GM18507 (cell line): ENCODE results near the gene DDX51.
"Not testable (repeated sequence)": the region's sequence is repeated elsewhere in the genome, so short reads cannot be mapped to it uniquely, and the experiment has no call there.

Experiments used
- DNase-seq: peaks from one replicate; pipeline ENCODE4 v3.0.0; 2011; ENCODE audit warnings: low read depth; ENCODE audit not compliant: insufficient read length; ENCODE audit errors: extremely low spot score
- FAIRE-seq: peaks from 2 replicates; lab custom pipeline; 2011; peaks lifted over from hg19 to GRCh38; lab: Jason Lieb, UNC

The DDX51 gene

DNA sequence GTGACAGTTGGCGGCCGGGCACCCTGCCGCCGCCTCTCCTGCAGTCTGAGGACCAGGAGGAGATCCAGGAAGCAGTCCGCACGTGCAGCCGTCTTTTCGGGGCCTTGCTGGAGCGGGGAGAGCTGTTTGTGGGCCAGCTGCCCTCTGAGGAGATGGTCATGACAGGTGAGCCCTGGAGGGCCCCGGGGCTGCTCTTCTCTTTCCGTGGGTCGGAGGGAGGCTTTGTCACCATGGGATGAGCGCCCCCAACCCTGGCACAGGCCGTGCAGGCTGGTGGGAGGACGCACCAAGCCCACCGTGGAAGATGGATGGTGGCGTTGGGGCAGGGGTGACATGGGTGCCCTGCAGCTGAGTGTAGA is 670 bp upstream of the DDX51 start:
- no peak for FAIRE-seq

DNA sequence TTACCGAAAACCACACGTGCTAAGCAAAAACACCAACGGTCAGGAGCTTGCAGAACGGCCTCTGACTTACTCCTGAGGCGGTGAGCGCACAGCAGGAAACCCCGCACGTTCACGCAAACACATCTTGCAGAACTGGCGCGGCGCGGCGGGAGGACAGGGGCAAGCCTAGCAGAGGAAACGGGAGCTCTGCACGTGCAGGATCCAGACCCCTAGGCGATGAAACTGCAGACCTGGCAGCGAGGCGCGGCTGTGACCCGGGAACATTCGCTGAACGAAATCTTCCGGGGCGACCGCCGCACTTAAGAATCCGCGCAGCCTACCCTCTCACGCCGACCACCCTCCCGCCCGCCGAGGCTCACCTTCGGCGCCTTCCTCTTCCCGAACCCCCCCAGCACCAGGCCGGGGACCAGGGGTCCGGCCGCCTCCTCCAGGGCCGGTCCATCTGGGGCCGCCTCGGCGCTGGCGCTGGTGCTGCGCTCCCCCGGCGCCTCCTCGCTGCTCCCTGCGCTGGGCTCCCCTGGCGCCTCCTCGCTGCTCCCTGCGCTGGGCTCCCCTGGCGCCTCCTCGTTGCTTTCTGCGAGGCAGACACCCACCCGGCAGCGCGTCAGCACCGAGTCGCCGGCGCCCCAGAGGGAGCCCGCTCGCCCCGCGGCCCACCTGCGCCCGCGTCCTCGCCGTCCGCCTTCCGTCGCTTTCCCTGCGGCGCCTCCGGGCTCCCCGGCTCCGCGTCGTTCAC is 615 bp downstream of the DDX51 start:
- no peak for FAIRE-seq
- DNase-seq = no peak

More for the DNA sequence above, 670 bp upstream of the DDX51 start:
- DNase-seq = no peak

DNA sequence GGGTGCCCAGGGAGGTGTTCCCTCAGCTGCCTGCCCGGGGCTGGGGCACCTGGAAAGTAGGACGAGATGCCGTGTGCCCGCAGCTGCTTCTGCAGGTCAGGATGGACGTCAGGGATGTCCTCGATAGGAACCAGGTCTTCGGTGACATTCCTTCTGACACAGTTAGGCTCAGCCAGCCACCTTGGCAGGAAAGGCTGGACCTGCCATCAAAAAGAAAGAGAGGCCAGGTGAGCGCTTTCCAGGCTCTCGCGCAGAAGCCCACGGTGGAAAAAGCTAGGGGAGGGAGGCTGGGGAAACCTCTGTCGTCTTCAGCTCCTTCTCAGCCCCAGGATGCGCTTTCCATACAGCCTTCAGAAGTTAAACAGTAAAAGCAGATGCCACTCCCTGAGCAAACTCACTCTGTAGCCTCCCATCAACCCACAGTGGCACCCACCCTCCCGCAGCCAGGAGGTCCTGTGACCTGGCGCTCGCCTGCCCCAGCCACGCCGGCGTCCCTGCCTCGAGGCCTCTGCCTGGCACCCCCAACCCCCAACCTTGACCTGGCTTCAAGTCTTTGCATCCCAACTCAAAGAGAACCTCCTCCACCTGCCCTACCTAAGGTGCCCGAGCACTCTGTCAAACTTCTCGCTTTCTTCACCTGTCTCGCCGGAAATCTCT is 1.3 kb downstream of the DDX51 start:
- DNase-seq (no peak), FAIRE-seq (no peak)

DNA sequence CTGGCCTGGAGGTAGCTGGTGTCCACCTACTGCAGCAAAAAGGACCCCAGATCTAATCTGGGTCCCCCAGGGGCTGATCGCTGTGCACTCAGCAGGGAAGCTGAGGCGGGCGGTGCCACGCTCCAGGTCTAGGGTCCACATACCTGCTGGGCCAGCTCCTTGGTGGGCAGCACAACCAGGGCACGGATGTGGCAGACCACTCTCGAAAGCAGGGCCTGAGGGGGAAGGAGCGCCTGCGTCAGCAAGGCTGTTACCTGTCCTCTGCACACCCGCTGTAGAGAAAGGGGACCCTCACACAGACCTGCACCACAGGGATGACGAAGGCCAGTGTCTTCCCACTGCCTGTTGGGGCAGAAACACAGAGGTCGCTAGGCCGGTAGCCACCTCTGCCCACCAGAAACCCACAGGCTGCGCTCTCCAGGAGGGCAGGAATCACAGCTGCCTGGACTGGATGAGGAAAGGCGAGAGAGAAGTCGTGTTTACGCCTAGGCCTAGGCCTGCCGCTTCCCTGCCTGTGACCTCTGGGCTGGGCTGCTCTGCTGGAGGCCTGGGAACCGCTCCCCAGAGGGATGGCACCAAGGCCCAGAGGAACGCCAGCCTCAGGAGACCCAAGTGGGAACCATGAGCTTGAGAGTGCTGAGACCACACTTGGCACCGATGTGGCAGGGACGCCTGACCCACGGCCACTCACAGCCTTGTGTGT is 2.0 kb downstream of the DDX51 start:
- DNase-seq = no peak
- FAIRE-seq = no peak

DNA sequence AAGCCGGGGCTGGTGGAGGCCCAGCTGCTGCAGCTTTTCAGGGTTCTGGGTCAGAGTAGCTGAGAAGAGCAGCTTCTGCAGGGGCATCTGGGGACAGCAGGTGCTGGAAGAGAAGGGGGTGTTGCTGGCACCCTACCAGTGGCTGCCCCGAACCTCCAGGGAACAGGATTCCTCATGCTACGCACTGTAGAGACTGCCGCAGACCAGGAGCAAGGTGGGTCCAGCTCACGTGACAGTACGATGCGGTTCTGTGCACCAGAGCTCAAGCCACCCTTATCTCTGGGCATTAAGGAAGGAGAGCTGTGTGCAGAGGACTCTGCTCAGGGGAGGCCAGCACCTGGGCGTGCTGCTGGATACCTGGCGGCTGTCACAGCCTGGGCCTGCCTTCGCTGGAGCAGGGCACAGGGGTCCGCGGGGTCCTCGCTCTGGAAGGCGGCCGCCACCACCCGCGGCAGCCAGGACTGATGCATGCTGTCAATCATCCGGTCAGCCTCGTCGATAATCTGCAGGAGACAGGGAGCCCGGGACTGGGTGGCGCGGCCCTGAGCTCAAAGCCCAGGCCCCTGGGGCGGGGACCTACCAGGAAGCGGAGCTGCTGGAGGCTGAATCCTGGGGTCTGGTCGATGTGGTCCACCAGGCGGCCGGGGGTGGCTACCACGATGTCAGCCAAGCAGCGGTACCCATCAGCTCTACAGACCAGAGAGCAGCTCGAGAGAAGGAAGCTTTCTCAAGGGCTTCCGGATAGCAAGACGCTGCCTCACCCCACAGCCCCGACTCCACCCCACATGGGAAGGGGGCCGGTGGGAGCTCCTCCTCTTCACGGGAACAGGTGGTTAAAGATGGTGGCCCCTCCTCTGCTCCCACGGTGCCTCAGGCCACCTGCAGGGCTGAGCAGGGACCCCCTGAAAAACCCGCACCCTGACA is 2.9 kb downstream of the DDX51 start:
- DNase-seq = no peak
- FAIRE-seq = no peak

DNA sequence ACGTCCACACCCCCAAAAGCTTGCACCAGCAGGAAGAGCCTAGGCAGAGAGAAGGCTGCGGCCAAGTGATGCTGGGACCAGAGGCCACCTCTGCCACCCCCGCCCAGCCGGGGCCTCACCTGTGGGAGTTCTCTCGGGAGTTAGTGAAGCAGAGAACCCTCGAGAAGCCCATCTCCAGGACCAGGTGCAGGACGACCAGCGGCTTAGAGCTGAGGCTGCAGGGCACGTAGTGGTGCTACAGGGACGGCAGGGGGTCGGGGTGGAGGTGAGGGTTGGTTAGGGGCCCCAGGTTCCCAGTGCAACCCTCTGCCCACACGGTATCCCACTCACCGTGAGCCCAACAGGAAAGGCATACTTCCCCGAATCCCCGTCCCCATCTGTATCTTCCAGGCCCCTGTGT is 3.6 kb downstream of the DDX51 start:
- no peak for FAIRE-seq
- DNase-seq = no peak

DNA sequence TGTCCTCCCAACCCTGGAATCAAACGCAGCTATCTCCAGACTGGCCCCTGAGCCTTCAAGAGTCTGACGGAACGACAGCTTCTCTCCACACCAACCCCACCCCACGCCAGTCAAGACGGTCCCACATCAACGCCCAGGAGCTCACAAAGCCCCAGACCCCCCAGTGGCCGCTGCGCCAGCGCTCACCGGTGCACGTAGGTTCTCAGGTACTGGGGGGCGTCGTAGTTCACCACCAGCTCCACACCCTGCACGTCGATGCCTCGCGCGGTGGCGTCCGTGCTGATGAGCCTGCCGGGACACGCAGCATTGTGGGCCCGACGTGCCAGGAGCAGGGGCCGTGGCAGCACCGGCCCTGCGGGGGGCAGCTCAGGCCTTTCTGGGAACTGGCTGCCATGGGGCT is 4.2 kb downstream of the DDX51 start:
- FAIRE-seq (no peak), DNase-seq (no peak)

DNA sequence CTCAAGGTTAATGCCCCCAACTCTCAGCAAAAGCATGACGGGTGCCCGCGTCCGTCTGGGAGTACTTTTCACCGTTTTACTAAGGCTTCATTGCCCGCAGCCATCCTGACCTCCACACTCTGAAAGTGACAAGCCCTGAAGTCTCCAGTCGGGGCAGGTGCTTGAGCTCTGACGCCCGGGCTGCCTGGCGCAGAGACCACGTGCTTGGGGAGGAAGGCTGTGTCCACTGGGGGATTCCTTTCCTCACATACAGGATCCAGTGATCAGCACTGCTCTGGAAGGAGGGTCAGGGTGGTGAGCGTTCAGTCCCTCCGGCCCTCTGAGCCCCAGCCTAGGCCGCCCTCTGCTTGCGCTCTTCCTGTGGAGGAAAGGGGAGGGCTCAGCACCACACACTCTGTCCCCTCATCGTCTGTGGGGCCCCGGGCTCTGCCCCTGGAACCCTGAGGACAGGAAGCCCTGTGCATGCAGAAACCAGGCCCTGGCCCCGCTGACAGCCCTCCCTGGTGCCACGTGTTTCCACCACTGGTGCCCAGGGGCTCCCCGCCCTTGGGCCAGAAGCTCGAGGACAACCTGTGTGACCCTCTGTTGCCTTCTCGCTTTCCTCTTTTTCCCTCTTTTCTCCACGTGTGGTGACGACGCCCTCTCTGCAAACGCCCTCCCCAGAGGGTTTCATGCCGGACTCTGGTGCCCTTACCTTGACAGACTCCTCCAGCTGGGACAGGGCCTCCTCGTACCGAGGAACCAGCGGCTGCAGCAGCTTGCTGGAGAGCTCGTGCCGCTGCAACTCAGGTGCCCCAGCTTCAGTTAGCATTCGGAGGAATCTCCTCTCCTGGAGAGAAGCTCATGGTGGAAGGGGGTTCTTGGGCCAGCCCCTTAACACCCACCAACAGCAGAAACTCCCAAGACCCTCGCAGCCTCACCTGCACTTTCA is 4.9 kb downstream of the DDX51 start:
- DNase-seq (no peak), FAIRE-seq (no peak)

DNA sequence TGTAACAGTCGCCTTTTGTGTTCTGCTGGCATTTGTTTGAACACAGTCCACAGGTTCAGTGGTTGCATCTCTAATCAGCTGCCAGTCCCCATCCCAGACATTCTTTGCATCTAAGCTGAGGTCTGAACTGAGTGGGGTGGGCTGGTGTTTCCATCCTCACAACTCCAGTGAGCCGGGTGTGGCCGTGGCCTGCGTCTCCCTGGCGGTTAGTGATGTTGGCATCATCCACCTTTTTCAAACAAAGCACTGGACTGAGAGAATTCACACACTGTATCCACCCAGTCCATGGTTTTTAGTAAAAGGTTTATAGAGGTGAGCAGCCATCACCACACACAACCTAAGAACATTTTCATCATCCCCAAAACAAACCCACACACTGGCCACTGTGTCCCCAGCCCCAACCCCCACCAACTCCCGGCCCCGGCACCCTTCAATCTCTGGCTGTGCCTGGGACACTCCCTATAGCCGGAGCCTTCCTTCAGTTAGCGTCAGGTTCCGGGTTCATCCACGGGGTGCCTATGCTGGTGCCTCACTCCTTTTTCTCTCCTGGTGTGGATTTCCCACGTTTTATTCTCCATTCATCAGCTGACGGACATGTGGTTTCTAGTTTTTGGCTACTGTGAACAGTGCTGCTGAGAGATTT is 6.5 kb downstream of the DDX51 start:
- DNase-seq = no peak
- FAIRE-seq = no peak

DNA sequence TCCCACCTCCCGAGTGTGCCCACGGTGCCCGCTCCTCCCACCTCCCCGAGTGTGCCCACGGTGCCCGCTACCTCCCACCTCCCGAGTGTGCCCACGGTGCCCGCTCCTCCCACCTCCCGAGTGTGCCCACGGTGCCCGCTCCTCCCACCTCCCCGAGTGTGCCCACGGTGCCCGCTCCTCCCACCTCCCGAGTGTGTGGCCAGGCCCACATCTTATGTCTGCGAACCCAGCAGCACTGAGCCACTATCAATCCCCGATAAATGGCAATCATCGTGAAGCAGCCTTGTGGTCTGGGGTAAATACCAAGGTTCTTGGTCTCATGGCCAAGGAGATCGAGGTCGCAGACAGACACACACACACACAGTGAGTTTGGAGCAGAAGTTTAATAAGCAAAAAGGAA is 7.9 kb downstream of the DDX51 start:
- FAIRE-seq, DNase-seq: not testable (repeated sequence)

DNA sequence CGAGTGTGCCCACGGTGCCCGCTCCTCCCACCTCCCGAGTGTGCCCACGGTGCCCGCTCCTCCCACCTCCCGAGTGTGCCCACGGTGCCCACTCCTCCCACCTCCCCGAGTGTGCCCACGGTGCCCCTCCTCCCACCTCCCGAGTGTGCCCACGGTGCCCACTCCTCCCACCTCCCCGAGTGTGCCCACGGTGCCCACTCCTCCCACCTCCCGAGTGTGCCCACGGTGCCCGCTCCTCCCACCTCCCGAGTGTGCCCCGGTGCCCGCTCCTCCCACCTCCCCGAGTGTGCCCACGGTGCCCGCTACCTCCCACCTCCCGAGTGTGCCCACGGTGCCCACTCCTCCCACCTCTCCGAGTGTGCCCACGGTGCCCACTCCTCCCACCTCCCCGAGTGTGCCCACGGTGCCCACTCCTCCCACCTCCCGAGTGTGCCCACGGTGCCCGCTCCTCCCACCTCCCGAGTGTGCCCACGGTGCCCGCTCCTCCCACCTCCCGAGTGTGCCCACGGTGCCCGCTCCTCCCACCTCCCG is 9.4 kb downstream of the DDX51 start:
- DNase-seq, FAIRE-seq: not testable (repeated sequence)

DNA sequence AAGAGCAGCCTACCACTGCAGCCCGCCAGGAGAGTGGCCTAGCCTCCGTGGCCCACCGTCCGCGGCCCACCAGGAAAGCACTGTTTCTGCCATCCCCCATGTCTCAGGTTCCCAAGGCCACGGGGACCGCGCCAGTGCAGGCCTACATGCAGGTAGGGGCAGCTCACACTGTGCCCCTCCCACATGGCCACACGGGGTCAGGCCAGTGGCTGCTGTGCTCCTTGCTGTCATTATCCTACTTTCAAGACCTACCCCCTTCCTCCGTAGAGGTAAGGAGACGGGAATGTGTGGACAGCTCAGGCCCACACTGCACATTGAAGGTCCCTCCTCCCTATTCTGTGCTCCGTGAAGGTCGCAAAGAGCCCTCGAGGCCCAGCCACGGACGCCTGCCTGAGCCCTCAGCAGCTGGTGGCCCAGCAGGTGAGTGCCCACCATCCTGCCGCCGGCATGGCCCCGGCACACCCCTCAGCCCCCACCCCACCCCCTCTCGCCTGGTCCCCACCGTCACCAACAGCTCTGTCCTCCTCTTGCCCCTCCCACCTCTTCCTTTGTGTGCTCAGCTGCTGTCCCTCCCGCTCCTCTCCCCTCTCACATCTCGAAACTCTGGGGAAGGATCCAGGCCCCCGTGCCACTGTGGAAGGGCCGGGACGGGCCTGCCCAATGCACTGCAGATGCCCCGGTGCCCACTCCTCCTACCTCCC is 10.0 kb downstream of the DDX51 start:
- no peak for DNase-seq

DNA sequence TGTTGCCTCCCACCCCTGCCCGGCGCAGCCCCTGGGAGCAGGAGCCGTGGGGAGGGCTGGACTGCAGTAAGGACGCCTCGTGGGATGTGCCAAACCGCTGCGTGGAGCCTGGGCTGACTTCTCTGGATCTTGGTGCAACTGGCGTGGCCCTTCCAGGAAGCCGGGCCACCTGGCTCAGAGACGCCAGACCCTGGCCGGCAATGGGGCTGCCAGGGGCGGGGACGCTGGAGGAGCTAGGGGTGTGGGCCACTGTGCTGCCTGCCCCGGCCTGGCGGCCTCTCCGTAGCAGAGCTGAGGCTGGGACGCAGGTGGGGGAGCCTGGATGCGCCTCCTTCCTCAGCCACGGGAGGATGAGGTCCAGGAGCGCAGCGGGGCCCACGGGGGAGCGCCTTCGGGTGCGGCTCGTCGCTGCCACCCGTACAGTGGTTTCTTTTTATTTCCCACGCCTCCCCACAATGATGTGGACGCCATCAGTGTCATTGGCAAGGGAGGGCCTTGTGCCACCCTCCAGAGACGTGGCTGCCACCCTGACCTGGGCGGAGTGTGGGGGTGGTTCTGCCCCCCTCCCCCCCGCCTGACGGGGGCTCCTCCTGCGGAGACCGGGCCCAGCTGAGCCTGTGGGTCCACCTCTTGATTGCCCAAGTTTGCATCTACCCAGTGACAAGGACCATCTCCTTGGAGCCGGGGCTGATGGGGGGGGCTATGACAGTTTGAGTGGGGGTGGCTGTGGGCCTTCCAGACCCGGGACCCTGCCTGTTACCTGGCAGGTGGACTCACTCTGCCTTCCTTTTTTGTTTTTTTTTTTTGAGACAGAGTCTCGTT is 11.3 kb downstream of the DDX51 start:
- DNase-seq (no peak), FAIRE-seq (no peak)

More for the DNA sequence above, 10.0 kb downstream of the DDX51 start:
- no peak for FAIRE-seq

DNA sequence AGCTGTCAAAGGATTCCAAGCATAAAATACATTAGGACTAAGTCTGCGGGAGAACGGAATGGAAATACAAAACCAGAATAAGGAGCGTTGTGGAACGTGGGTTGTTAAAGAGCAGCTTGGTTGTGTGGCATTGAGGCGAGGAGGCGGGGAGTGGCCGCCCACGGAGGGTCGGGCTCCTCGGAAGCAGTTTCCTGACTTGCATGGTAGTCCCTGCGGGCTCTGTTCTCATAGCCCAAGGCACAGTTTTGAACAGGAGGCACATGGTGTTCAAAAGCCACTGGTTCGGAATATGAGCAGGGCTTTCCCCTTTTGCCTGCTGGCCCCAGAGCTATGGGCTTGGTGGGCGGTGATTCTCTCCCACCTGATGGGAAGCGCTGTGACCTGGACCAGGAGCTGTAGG is 12.2 kb downstream of the DDX51 start:
- no peak for DNase-seq
- FAIRE-seq = no peak

DNA sequence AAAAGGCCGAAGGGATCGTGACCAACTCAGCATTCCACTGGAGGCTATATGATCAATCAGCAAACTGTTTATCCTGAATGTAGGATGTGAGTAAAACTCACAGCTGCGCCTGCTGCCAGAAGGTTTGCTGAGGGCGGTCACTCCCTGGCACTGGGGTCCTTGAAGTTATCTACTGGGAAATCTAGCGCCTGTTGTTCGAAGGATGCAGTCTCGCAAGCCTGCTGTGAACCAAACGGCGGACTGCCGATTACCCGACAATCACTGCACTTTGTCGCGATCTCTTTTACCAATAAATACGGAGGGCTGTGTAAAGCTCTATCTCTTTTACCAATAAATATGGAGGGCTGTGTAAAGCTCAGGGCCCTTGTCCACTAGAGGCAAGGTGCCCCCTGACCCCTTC is 12.9 kb downstream of the DDX51 start:
- FAIRE-seq (no peak), DNase-seq (no peak)

DNA sequence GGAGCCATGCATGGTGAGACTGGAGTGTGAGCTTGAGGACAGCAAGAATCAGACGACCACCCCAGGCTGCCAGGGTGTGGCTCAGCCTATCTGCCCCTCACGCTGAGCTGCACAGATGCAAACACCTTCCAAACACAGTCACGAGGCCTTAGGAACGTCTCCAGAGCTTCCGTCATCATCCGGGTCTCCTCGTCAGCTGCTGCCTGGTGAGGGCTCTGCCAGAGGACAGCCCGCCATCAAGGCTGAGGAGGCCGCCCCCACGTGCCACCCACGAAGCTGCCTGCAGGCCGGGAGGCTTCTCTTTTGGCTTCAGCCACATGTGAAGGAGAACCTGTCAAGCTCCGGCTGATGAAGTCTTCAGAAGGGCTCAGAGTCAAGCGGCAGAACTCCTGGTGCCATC is 13.4 kb downstream of the DDX51 start:
- DNase-seq (no peak), FAIRE-seq (no peak)

DNA sequence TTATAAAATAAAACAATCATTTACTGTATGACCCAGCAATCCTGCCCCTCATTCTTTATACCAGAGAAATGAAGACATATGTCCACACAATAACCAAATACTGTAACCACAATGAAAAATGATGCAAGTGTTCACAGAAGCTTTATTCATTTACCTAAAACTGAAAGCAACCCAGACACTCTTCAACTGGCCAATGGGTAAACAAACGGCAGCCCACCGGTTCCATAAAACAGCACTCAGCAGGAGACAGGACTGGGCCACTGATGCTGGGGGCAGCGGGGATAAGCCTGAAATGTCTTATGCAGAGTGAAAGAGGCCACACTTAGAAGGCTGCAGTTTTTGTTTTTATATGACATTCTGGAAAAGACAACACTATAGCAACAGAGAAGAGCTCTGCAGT is 15.1 kb downstream of the DDX51 start:
- FAIRE-seq (no peak), DNase-seq (no peak)
